ENCODE results near the gene DLX1.
A peak's percentile ranks its signal among the peaks of the same experiment; 100 is the strongest.
"Not testable (repeated sequence)": the region's sequence is repeated elsewhere in the genome, so short reads cannot be mapped to it uniquely, and the experiment has no call there.

The DLX1 gene

DNA sequence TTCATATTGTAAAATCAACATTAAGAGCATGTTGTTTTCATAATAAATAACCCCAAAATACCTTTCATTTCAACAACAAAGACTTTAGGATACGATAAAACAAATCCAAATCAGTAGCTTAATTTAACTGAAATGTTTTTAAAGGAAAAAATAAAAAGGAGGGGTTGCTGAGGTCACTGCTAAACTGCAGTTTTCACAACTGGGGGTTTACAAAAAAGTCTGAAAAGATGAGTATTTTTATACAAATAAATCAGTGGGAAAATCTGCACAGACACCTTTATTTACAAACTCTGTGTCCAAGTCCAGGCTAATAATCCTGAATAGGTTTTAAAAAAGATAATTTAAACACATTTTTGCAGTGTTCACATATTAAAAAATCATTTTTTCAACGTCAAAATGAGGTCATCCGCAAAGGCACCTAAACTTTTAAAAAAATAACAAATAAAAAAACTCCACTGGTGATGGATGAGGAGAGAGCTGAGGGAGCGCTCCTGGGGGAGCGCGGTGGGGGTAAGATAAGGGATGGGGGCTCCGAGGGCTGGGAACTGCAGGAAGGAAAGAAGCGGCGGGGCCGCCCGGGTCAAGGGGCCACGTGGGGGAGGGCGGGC is 14.3 kb downstream of the DLX1 start:
- no peak for DNase-seq

DNA sequence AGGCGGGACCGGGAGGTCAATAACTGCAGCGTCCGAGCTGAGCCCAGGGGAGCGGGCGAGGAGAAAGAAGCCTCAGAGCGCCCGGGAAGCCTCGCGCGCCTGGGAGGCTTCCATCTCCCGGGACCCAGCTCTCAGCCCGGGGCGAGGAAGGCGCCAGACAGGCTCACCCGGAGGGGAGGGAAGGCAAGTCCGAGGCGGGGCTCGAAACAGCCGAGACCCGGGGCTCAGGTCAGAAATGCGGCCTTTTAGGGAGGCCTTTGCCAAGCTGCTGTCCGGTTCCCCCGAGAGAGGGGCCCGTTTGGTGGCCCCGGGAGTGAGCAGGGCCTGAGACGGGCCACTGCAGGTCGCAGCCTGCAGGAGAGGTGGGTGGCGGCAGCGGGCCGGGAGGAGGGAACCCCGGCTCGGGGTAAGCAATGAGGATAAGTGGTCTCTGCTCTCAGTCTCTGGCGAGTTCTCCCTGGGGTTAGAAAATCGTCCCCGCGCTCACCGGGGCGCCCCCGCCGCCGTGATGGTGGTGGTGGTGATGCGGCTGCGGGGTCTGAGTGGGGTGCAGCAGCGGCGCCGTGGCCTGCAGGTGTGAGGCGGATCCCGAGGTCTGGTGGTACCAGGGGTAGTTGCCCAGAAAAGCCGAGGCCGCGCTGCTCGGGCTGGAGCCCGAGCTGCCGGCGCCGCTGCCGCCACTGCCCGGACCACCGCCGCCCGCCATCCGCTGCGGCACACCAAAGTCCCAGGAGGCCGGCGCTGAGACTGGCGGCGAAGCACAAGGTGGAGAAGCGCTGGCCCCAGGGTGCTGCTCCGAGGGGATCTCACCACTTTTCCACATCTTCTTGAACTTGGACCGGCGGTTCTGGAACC is 15.0 kb downstream of the DLX1 start:
- no peak for DNase-seq

DNA sequence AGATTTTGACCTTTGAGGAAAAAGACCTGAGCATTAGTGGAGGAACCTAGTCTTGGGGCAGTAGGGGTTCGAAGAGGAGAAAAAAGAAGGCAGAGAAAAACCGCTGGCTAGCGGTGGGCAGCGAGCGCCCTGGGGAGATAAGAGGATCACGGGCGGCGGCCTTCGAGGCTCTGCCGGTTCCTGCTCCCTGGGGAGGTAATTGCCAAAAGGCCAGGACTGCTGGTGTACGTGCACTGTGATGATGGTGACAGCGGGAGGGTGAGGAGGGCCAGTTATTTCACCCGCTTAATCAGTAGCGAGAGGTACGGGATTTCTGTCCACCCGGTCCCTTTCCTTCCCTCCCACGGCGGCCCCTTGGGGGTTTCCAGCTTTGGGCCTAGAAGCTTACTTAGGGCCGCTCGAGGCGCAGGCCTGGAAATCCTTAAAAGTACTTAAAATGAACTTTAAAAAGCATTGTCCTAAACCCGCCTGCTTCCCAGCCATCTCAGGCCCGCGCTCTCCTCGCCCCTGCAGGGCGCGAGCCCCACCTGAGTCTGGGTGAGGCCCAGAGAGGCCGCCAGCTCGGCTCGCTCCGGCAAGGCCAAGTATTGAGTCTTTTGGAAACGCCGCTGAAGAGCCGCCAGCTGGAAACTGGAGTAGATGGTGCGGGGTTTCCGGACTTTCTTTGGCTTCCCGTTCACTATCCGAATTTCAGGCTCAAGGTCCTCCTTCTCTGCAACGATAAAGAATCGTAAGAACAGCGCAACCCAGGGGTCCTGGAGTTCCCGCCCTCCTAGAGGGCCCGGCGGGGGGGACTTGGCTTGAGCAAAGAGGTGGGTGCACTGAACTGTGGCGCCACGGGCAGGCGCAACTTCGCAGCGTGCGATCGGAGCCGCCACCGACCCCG is 15.9 kb downstream of the DLX1 start:
- no peak for DNase-seq

DNA sequence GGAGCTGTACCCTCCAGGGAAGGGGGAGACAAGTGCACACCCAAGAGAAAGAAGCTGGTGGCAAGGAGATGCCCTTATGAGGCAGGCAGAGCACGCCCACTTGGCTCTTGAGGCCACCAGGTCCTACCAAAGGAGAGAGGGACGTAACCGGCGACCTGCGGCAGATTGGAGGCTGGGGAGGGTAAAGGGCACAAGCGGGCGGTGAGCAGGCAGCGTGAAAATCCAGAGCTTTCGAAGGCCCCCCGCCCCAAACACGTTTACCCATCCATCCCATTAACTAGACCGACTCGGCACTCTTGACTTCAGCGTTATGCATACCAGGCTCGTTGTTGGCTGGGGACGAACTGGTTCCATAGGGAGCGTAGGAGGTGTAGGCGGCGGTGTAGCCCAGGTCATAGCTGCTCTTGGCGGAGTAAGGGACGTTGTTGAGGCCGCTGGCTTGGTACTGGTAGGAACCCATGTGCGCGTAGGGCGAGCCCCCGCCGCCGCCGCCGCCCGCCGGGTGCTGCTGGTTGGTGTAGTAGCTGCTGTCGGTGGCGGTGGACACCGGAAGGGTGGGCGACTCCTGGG is 16.6 kb downstream of the DLX1 start:
- no peak for DNase-seq

DNA sequence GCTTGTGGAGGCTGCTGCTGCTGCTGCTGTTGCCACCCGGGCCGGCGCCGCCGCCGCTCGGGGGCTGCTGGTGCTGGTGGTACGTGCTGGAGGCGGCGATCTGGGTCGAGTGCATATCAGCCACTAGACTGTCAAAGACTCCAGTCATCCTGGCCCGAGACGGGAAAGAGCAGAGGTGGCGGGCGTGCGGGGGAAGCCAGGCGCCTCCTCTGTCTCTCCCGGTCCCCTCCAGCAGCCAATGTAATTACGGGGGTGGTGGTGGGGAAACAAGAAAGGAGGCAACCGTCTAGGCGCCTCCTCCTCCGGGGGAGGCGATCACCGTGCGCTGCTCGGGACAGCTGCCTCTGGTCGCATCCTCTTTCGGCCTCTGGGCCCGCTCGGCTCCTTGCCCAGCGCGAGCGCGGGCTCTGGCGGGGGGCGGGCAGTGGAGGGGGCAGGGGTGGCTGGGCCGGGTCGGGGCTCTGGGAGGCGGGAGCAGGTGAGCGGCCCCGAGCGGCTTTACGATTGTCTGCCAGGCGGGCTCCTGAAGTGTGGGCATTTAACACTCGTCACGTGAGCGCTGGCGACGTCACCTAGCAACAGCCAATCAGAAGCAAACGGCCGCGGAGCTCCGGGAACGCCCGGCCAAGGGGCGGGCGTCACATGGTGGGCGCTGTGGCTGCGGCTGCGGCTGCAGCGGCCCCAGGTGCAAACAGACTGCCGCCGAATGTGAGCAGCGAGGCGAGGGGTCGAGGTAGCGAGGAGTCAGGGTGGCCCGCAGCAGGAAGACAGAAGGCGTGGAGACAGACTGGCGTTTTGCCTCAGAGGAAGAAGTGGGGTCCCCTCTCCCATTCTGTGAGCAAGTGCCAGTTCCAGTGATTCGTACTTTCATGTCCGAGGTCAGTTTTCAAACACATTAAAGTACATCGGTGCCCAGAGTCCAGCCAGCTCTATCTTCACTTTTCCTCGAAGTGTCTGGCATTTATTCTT is 17.4 kb downstream of the DLX1 start, which contains the start of gene DLX2:
TSS of gene DLX2 (minus strand) at position 510 of the 969 bp plus-strand sequence. CDS start at position 148, 362 bp downstream.
- DNase-seq = peak; percentile 43 to 78

DNA sequence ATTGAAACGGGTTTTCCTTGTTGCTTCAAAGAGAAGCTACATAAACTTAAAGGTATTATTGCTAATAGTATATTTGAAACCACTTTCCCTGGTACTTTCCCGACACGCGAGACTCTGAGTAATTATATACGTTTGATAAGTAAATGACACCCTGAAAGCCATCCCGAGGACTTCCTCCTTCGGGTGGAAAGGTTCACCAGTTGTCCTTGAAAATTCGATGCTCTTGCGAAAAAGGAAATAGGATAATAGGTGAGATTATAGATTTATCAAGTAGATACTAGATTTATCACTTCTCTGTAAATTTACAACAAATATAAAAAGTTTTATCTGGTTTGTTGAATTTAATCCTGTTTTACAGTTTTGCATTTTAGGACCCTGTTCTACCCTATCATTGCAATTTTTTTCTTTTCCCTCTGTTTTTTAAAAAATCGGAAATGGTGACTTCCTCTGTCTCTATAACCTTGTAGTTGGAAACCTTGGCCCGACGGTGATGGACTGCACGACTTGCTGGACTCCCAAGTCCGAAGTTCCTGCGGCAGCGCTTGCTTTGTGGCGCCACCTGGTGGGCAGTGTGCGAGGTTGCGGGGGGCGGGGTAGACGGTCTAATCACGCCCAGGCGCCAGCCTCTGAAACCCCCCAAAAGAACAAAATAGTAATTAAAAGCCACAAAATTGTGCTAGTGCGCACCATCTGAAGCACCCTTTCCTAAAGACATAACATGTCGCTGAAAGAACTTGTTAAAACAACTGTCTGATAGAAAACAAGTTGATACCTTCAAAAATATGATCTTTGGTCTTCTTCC is 18.4 kb downstream of the DLX1 start:
- peak; percentile 17 to 52 for DNase-seq

DNA sequence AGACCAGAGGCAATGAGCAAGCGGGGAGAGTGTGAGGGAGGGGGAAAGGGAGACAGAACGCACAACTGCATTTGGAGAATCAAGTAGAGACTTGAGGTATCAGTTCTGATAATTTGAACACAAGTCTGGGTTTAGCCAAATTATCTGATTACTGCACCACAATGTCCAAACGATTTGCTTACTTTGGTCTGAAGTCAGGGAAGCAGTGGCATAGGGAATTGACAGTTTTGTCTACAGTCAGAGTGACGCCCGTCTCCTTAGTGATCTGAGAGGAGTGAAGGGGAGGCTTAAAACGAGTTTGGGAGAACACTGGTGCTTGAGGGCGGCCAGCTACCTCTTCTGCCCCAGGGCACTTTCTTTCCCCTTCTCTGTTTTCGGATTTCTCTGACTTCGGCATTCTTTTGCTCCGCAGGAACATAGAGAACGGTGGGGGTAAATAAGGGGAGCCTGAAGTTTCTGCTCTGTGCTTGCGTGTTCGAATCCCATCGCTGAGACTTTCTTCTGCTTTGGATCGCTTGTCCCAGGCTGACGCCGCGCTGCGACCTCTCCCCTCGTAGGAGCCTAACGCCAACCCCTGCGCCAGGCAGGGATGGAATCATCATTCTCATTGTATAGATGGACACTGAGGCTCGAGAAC is 20.3 kb downstream of the DLX1 start:
- no peak for DNase-seq

DNA sequence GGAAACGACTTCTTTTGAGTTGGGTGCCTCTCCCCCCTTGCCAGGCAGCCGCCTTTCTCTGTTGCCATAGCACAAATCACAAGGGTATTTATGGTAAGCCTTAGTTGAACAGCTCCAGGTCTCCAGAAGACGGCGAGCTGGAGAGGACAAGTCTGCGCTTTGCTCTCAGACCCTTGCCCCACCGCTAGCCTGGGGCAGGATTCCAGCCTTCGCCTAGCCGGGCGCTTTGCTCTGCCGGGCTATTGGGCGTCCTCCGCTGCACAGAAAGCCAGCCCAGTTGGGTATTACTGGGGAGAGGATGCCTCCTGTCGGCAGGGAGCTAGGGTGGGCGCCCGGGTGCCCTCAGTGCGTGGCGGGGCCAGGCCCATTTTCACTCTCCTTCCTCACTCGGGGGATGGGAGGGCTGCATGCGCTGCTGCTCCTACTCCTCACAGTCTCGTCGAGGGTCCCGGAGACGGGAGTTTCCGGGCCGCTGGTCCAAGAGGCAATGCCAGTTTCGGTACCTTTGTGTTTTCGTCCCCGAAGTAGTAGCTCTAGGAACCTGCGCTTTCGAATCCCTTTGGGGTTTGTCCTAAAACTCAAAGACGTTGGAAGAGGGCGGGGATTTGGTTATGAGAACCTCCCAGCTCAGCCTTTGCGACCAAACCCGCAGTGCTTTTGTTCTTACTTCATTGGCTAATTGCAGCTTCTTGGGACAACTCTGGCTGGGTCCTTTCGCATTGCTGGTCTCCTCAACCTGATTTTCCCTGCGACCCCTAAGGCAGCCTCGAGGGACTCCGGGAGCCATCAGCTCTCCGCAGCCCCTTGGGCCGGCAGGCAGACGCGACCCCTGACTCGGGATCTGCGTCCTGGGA is 21.0 kb downstream of the DLX1 start:
- no peak for DNase-seq

DNA sequence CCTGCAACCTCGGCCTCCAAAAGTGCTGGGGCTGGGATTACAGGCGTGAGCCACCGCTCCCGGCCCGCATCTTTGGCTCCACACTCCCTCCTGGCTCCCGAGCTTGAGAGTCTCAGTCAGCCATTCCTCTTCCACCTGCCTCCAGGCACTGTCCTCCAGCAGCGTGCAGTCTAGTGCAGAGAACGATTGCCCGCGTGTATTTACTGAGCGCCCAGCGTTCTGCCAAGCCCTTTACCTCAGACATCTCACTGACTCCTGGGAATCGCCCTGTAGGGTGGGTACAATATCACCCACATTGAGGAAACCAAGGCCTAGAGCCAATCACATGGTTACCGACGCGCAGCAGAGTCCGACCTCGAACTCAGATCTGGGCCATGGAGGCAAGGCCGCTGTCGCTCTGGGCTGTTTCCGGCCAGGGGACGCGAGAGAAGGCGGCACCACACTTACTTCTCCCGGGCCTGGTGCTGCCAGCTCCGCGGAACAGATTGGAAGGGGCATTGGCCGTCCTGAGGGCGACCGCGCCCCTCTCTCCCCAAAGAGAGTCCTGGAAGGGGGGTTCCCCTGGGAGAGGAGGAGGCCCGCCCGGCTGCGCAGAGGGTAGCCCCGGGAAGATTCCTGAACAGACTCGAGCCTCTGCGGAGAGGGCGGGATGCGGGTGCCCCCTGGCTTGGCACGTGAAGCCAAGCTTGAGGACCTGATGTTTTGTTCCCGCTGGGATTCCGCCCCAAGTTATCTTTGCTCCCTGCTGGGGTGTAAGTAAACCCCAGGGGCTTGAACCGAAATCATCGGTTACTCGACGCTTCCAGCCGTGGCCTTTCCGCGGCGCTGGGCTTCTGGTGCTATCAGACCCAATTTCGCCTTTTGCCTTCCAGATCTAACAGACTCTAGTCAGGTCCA is 22.6 kb downstream of the DLX1 start:
- DNase-seq = no peak

DNA sequence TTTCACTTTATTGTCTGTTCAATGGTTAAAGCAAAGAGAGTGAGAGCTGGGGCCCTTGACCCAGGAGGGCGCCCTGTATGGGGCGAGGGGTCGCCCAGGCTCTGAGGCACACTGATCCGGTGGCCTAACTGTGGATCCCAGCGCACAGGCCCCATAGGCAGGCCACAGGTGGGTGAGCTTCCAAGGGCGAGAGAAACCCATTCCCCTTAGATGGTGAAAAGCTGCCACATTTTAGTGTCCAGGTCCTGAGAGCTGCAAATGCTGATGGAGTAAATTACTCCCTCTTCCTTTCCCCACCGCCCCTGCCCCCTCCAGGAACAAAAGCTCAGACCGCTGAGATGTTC is 23.3 kb downstream of the DLX1 start:
- no peak for DNase-seq

DNA sequence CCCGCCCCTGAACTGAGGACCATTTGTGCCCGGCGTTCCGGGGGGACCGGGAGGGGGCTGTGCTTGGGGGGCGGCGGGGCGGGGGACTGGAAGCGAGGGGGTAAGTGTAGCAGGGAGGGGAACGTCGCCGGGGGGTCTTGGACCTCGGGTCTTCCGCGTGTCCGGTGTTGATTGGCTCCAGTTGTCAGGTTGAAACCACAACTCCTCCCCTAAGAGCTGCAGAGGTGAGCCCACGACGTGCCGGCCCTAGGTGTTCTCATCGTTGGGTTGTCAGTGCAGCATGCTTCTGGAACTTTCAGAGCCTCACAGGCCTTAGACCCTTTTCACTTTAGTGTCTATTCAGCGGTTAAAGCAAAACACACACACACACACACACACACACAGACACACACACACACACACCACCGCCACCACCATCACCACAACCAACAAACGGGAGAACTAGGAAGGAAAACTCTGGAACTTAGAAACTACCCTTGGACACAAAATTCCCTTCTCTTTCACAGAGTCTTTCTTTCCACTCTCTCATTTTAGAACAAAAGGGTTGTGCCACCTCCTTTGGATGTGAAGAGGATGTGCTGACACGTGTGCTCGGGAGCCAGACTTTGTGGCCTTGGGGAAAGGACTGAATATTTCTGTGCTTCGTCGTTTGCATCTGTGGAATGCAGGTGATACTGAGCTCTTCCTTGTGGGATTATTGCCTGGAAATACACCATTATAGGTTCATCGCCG is 24.1 kb downstream of the DLX1 start:
- no peak for DNase-seq

DNA sequence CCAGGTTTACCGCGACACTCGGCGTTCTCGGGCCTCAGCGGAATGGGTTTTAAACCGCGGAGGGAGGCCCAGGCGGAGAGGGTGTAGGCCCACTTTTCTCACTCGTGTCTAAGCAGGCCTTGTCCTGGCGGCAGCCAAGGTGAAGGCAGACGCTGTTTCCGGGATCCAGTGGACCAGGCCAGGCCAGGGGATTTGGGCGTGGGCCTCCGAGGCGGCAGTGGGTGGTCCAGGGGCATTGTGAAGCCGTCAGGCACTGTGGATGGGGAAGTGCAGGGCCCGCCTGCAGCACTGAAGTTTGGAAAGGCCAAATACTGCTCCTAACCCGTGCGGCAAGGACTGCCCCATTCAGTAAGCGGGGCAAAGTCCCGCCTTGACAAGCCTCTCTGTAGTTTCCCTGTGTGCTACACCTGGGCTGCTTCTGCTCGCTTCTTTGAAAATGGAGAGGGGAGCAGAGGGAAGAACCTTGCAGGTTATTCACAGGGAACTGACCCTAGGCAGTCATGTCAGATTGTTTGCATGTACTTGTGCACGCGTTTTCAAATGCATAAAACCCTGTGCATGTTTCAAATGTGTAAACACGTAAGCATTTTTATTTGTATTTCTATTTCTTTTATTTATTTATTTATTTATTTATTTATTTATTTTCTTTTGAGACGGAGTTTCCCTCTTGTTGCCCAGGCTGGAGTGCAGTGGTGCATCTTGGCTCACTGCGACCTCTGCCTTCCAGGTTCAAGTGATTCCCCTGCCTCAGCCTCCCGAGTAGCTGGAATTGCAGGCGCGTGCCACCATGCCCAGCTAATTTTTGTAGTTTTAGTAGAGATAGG is 24.9 kb downstream of the DLX1 start:
- no peak for DNase-seq

DNA sequence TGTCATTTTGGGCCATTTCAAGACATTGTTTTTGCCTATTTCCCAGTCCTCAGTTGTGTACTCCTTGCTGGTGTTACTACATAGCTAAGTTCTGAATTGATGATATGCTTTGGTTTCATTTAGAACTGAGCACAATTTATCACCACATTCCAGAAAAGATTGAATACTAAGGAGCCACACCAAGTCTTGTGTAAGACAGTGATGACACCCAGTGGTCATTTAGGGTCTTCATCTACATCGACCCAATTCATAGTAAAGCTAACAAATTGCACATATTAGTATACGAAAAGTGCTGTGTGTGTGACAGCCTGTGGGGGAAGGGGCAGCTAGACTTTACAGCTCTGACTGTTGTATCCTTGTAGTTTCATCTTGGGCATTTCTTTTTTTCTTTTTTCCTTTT is 28.3 kb downstream of the DLX1 start:
- no peak for DNase-seq

DNA sequence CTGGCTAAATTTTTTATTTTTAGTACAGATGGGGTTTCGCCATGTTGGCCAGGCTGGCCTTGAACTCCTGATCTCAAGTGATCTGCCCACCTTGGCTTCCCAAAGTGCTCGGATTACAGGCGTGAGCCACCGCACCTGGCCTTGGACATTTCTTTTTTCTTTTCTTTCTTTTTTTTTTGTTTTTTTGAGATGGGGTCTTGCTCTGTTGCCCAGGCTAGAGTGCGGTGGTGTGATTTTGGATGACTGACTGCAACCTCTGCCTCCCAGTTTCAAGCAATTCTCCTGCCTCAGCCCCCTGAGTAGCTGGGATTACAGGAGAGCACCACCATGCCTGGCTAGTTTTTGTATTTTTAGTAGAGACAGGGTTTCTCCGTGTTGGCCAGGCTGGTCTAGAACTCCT is 28.9 kb downstream of the DLX1 start:
- DNase-seq = not testable (repeated sequence)

DNA sequence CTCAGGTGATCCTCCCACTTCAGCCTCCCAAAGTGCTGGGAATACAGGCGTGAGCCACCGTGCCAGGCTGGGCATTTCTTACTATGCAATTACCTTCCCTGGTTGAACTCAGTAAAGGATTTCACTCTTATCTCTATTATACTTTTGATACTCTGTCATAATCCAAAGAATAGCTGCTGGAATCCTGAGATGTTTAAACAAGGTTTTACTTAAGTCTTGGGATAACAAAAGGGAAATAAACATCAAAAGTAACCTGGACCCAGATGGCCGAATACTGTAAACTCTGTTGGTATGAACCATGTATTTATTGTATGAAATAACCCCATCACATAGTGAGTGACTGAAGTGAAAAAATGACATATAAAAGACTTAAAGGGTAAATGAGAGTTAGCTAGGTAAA is 29.3 kb downstream of the DLX1 start:
- DNase-seq = no peak

DNA sequence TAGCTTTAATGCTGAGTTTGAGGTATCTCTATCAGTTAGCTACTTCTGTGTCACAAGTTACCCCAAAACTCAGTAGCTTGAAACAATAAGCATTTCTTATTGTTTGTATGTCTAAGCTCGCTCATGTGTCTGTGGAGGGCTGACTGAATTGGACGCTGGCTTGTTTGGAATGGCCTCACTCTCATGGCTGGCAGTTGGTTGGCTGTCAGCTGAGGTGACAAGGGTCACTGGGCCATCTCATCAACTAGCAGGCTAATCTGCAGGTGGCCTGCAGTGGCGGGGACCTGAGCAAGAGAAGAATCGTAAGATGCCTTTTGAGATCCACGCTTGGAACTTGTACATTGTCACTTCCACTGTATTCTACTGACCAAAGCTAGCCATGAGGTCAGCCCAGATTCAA is 30.8 kb downstream of the DLX1 start:
- no peak for DNase-seq

DNA sequence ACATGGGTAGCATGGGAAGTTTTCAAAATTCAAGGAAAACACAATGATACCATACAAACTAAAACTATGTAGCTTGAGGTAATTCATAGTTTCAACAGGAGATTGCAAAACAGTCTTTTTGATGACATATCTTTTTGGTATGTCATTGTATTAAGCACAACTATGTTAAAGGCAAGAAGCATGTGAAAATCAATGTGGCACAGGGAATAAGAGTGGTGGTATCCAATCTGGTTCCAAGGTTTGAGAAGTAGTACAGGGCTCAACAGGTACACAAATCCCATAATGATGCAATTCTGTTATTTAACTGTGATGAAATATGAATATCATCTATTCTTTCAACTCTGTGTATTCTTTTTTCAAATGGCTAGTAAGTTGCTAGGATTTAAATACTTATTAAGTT is 33.8 kb downstream of the DLX1 start:
- DNase-seq = no peak

Data from NCI-H187 (cell line).